ENCODE measurements around the gene SEC14L1. TPM values are rescaled to one million over a fixed set of nuclear protein-coding genes. Genes with fewer than 3 reads are reported as not detected.

The SEC14L1 gene
- total and polyA plus RNA-seq, 2 of the 8 experiments (the other 6 are each of a cell fraction or from before 2014, with no cell fraction given), result 27.2 to 74.4 TPM

DNA sequence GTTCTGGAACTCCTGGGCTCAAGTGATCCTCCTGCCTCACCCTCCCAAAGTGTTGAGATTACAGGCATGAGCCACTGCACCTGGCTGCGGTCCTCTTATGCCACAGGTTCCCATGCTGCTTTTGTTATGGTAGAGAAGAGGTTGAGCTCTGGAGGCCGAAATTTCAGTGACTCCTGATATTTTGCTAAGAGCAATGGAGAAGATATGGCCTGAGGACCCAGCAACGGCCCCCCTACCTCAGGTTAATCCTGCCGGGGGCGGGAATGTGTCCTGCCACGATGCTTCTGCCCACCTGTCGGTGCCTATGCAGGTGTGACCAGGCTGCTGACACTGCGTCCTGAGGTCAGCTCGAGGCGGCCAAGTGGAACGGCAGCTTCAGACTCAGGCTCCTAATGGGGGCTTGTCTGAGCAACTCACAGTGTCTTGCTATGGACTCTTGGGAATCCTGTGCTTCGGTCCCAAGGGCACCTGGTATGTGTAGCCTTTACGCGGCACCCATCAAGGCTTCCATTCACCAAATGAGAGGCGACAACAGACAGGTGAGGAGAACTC, 7.6 kb upstream of the SEC14L1 start:
- no peaks in the 10 kb centered on the region for H3K79me2 ChIP-seq (ENCODE audit: control insufficient read depth in 1 of 2, insufficient read depth in 2 of 2, low read length in 2 of 2)
- CTCF ChIA-PET (ENCODE audit: partially characterized antibody), result interaction anchor here (0.6 to 1.4 kb wide), 6 partner anchors 10 to 342 kb away, joined by 3 to 5 read pairs (median 3); no protein-coding TSS in a partner anchor
- H3K27me3 ChIP-seq (replicated peaks in 1 of 4; ENCODE audit: control insufficient read depth in 3 of 4, extremely low read depth in 1 of 4, insufficient read depth in 3 of 4, low read length in 3 of 4), result no peaks in the 10 kb centered on the region
- H3K4me2 ChIP-seq (ENCODE audit: insufficient read depth in 1 of 2, low read depth in 2 of 2, low read length in 2 of 2), result no peak overlapping the region
- no peak overlapping the region for H3K18ac ChIP-seq (ENCODE audit: extremely low read depth, low read length)
- no peaks in the 10 kb centered on the region; a peak in 1 of 7 replicates for H3K4me1 ChIP-seq (replicated peaks in 1 of 4; ENCODE audit: control insufficient read depth in 3 of 4, insufficient read depth in 4 of 4, low read length in 3 of 4)
- no peak overlapping the region for H2AK5ac ChIP-seq (ENCODE audit: low read depth, low read length)
- no peak overlapping the region for H3K4ac ChIP-seq (replicated peaks; ENCODE audit: insufficient read length, low read depth, low read length)
- H3K23ac ChIP-seq (ENCODE audit: insufficient read length), result no peak overlapping the region
- no peak for TF ChIP-seq GTF2F1 (IDR thresholded peaks at IDR 0.05; ENCODE audit: borderline replicate concordance, low read depth, low read length)
- no peaks in the 10 kb centered on the region for H3K9me3 ChIP-seq (ENCODE audit: insufficient read depth in 2 of 2, low read depth in 1 of 2, low read length in 1 of 2)
- no peak overlapping the region for H2BK12ac ChIP-seq (ENCODE audit: low read depth, low read length)
- no peak overlapping the region for H2BK15ac ChIP-seq (ENCODE audit: low read length)
- no peak overlapping the region for H3K27ac ChIP-seq (ENCODE audit: low read depth, low read length)
- H2BK120ac ChIP-seq (replicated peaks; ENCODE audit: low read depth, low read length), result no peak overlapping the region
- DNase-seq (ENCODE audit: low read depth in 1 of 2, low spot score in 2 of 2) (no peak), FAIRE-seq (no peak)
- H2BK20ac ChIP-seq (ENCODE audit: low read length), result no peak overlapping the region
- WGBS, 2 experiments (ENCODE audit: extremely low coverage in 1 of 2, insufficient coverage in 1 of 2, insufficient read length in 1 of 2, insufficient replicate concordance in 2 of 2, low coverage in 1 of 2, low lambda C conversion rate in 2 of 2, missing lambda C conversion rate in 1 of 2), result 91% methylated on average over 15 of the region's 15 CpGs; no CpG with 5 or more reads in 1 of the 2 experiments
- no peaks in the 10 kb centered on the region for H3K23me2 ChIP-seq (ENCODE audit: low read depth, low read length)
- no peak overlapping the region for H2BK5ac ChIP-seq (ENCODE audit: low read depth, low read length)
- H3K9ac ChIP-seq (replicated peaks in 1 of 4; ENCODE audit: extremely low read depth in 1 of 4, low read depth in 3 of 4, low read length in 3 of 4), result no peak overlapping the region
- H4K91ac ChIP-seq (replicated peaks; ENCODE audit: insufficient read length, low read length), result no peak overlapping the region
- no peak overlapping the region for H4K5ac ChIP-seq (ENCODE audit: insufficient read length, low read depth, low read length)
- H3K36me3 ChIP-seq (ENCODE audit: control insufficient read depth in 2 of 4, insufficient read depth in 4 of 4, low read length in 3 of 4), result no peaks in the 10 kb centered on the region
- H4K8ac ChIP-seq (ENCODE audit: extremely low read depth, insufficient read depth, low read length), result no peak overlapping the region
- no peak overlapping the region for H3K14ac ChIP-seq (ENCODE audit: insufficient read length)
- POLR2A ChIA-PET (ENCODE audit: partially characterized antibody), result no interaction called here
- no peaks in the 10 kb centered on the region for H4K20me1 ChIP-seq (replicated peaks in 1 of 2; ENCODE audit: control insufficient read depth in 1 of 2, insufficient read depth in 2 of 2, low read length in 2 of 2)
- no peaks in the 10 kb centered on the region for H3K79me1 ChIP-seq (ENCODE audit: low read depth, low read length)
- H3K4me3 ChIP-seq (ENCODE audit: extremely low read depth in 1 of 4, insufficient read depth in 2 of 4, low read depth in 3 of 4, low read length in 4 of 4), result no peak overlapping the region
- H3K56ac ChIP-seq (replicated peaks; ENCODE audit: insufficient read length, low read depth, low read length), result no peak overlapping the region
- no peak overlapping the region for H2AFZ ChIP-seq (ENCODE audit: low read length)
